OCI-LY3 (cell line): Measurements from ENCODE around the gene ATP5ME.

ENCODE experiments used
- H2AFZ ChIP-seq: fragments of 200-600, 300-600 bp; shearing (Covaris generic); 2 replicates; pipeline ENCODE4 v1.6.0; 2014; ENCODE audit warnings: antibody characterized with exemption, low read depth, low read length
- H3K27ac ChIP-seq: fragments of 200-600, 300-600 bp; sonication (generic); 2 replicates; pipeline ENCODE4 v1.5.1; 2014; ENCODE audit warnings: mild to moderate bottlenecking, low read length, moderate library complexity, mixed read lengths
- H3K27me3 ChIP-seq: fragments of 200-600, 300-600 bp; sonication (generic); 2 replicates; pipeline ENCODE4 v1.6.1; 2014; ENCODE audit warnings: low read depth, low read length, mixed read lengths
- H3K36me3 ChIP-seq: fragments of 200-600, 300-600 bp; sonication (generic); replicated peaks from 2 replicates; pipeline ENCODE3; 2014; ENCODE audit warnings: low read depth, low read length, mixed read lengths
- H3K4me1 ChIP-seq: fragments of 300-600, 200-600 bp; sonication (generic); 2 replicates; pipeline ENCODE4 v1.6.1; 2014; ENCODE audit warnings: low read length, mixed read lengths
- H3K4me2 ChIP-seq: fragments of 200-600, 300-600 bp; sonication (generic); 2 replicates; pipeline ENCODE4 v1.6.1; 2014; ENCODE audit warnings: low read length, mixed read lengths
- H3K4me3 ChIP-seq: fragments of 300-600, 200-600 bp; sonication (generic); 2 replicates; pipeline ENCODE4 v1.5.1; 2014; ENCODE audit warnings: antibody characterized with exemption, mild to moderate bottlenecking, low read length, moderate library complexity
- H3K79me2 ChIP-seq: fragments of 300-600, 200-600 bp; shearing (Covaris generic); 2 replicates; pipeline ENCODE4 v1.6.1; 2014; ENCODE audit warnings: mild to moderate bottlenecking, low read length, mixed read lengths
- H3K9ac ChIP-seq: fragments of 300-600, 200-600 bp; shearing (Covaris generic); 2 replicates; pipeline ENCODE4 v1.6.0; 2014; ENCODE audit warnings: mild to moderate bottlenecking, low read length, moderate library complexity
- H3K9me3 ChIP-seq: fragments of 200-600, 300-600 bp; shearing (Covaris generic); 2 replicates; pipeline ENCODE4 v1.6.1; 2014; ENCODE audit warnings: low read length, mixed read lengths; ENCODE audit not compliant: insufficient read depth
- H4K20me1 ChIP-seq: fragments of 200-600, 300-600 bp; sonication (generic); 2 replicates; pipeline ENCODE4 v1.6.1; 2016; ENCODE audit warnings: low read length, mixed read lengths; ENCODE audit not compliant: insufficient read depth
- CTCF ChIP-seq: fragments of 200-600, 300-600 bp; sonication (generic); IDR thresholded peaks from 2 replicates; pipeline ENCODE4 v1.5.1; 2014; ENCODE audit warnings: antibody characterized with exemption, low read length, low read depth
- EZH2phosphoT487 ChIP-seq: fragments of 200-600 bp; shearing (Covaris generic); IDR thresholded peaks from 2 replicates; pipeline ENCODE4 v1.6.1; 2018; ENCODE audit warnings: antibody characterized with exemption, mixed run types, low read depth

Gene ATP5ME

DNA sequence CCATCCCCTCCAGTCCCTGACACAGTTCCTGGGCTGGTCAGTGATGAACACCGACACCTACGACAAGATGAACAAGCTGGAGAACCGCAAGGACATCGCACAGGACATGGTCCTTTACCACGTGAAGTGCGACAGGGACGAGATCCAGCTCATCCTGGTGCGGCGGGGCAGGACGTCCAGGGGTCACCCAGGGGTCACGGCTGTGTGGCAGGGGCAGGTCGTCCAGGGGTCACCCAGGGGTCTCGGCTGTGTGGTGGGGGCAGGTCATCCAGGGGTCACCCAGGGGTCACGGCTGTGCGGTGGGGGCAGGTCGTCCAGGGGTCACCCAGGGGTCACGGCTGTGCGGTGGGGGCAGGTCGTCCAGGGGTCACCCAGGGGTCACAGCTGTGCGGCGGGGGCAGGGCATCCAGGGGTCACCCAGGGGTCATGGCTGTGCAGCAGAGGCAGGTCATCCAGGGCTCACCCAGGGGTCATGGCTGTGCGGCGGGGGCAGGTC, 16.7 kb downstream of the ATP5ME start:
- TF ChIP-seq EZH2phosphoT487, result no peak
- Histone ChIP-seq H3K79me2 (no peaks in the 10 kb centered on the region), H3K4me3 (no peak overlapping the region), H3K36me3 (no peaks in the 10 kb centered on the region), H3K27ac (no peak overlapping the region), H3K4me2 (no peak overlapping the region), H3K9ac (no peak overlapping the region), H3K27me3 (no peaks in the 10 kb centered on the region), H4K20me1 (no peaks in the 10 kb centered on the region), H3K4me1 (no peaks in the 10 kb centered on the region), H2AFZ (no peak overlapping the region), H3K9me3 (no peaks in the 10 kb centered on the region)

DNA sequence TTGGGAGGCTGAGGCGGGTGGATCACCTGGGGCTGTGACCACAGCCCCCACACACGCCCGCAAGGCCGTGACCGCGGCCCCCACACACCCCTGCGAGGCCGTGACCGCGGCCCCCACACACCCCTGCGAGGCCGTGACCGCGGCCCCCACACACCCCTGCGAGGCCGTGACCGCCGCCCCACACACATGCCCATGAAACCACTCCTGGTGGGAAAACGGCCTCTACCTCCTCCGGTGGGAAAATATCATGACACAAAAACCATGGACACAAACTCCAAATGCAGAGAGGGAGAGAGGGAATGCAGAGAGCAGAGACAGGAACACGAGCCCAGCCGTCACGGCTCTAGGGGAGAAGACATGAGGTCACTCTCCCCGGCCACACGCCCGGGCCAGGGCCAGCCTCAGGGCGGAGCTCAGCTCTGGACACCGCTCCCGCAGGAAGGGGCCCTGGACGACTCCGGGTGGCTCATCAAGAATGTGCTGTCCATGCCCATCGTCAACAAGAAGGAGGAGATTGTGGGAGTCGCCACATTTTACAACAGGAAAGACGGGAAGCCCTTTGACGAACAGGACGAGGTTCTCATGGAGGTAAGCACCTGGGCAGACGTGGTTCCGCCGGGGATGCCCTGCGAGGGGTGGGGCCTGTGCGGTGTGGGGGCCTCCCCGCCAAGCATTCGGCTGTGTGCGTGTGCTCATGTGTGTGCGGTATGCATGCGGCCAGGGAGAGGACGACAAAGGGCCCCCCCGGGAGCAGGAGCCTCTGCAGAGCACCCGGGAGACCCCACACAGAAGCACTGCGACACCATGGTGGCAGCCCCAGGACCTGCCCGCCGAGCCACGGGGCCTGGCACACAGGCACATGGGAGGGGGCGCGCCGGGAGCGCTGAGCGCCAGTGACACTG, 17.4 kb downstream of the ATP5ME start:
- Histone ChIP-seq H3K27me3 (no peaks in the 10 kb centered on the region), H3K27ac (no peak overlapping the region), H2AFZ (no peak overlapping the region), H3K4me3 (no peak overlapping the region), H3K36me3 (no peaks in the 10 kb centered on the region), H3K4me2 (no peak overlapping the region), H3K4me1 (no peaks in the 10 kb centered on the region), H3K9me3 (no peaks in the 10 kb centered on the region), H3K9ac (no peak overlapping the region), H3K79me2 (no peaks in the 10 kb centered on the region), H4K20me1 (no peaks in the 10 kb centered on the region)
- TF ChIP-seq CTCF, result no peak
- TF ChIP-seq EZH2phosphoT487, result no peak

GRCh38 chr4:655464-656151, 18.5 kb downstream of the ATP5ME start:
- Histone ChIP-seq H3K36me3 (no peaks in the 10 kb centered on the region), H3K4me3 (no peak overlapping the region), H3K9ac (no peak overlapping the region), H3K4me1 (no peaks in the 10 kb centered on the region), H2AFZ (no peak overlapping the region), H3K27ac (no peak overlapping the region), H4K20me1 (no peaks in the 10 kb centered on the region), H3K79me2 (no peaks in the 10 kb centered on the region), H3K4me2 (no peak overlapping the region), H3K9me3 (no peaks in the 10 kb centered on the region), H3K27me3 (no peaks in the 10 kb centered on the region)
- no peak for TF ChIP-seq CTCF
- no peak for TF ChIP-seq EZH2phosphoT487

DNA sequence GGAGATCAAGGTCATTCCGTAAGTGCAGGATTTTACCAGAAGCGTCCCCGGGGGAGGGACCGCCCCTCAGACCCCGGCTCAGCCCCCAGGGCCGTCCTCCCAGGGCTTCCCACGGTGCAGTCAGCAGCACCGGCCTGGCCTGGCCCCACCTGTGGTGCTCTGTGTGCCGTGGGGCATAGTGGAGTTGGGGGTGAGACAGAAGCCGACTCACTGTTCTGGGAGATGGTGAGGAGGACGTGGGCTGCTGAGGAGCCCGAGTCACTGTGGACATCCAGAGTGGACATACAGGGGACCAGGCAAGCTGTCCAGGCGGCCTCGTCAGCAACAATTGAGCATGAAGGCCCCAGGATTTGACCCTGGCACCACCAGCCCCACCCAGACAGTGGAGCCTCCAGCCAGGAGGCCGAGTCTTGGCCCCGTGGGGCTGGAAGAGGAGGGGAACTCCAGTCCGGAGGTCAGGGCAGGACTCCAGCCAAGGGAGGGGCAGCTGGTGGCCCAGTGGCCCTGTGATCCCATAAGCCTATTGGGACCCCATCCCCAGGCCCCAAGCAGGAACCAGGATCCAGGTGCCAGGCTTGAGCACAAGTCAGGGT, 19.1 kb downstream of the ATP5ME start:
- H3K79me2 ChIP-seq, result no peaks in the 10 kb centered on the region
- H3K9me3 ChIP-seq, result no peaks in the 10 kb centered on the region
- H3K9ac ChIP-seq, result no peak overlapping the region
- no peaks in the 10 kb centered on the region for H3K4me1 ChIP-seq
- H3K27ac ChIP-seq, result no peak overlapping the region
- no peak overlapping the region for H2AFZ ChIP-seq
- no peaks in the 10 kb centered on the region for H4K20me1 ChIP-seq
- no peak for TF ChIP-seq CTCF
- no peak for TF ChIP-seq EZH2phosphoT487
- H3K36me3 ChIP-seq, result no peaks in the 10 kb centered on the region
- no peaks in the 10 kb centered on the region for H3K27me3 ChIP-seq
- no peak overlapping the region for H3K4me2 ChIP-seq
- no peak overlapping the region for H3K4me3 ChIP-seq
